ENCODE results near the gene AGFG1.
"Not testable (repeated sequence)": the region's sequence is repeated elsewhere in the genome, so short reads cannot be mapped to it uniquely, and the experiment has no call there.

Gene AGFG1

DNA sequence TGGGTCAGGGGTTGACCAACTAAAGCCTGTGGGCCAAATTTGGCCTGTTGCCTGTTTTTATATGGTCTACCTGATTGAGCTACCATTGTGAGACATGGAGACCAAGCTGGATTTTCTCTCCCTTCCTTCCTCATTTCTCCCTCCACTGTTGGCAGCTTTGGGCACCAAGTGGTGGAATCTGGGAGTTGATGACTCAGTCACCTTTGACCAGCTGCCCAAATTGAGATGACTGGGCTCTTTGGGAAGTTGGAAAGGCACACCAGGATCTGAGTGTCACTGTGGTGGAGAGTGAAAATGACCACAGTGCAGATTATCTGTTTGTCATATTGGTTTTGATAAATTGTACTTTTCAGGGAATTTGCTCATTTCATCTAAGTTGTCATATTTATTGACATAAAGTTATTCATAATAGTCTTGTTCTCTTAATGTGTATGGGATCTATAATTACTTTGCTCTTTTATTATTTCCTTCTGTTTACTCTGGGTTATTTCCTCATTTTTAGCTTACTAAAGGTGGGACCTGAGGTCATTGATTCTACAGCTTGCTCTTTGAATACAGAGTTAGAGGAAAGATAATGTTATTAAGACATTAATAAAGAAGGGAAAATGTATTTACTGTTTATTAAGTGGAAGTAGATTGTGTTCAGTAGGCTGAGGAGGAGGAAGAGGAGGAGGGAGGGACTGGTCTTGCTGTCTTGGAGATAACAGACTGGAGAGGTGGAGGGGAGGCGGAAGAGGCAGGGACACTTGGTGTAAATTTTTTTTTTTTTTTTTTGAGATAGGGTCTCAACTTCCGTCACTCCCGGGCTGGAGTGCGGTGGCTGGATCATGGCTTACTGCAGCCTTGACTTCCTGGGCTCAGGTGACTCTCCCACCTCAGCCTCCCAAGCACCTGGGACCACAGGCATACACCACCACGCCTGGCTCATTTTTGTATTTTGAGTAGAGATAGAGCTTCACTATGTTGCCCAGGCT lies 31.8 kb downstream of the AGFG1 start:
- no peak for DNase-seq

DNA sequence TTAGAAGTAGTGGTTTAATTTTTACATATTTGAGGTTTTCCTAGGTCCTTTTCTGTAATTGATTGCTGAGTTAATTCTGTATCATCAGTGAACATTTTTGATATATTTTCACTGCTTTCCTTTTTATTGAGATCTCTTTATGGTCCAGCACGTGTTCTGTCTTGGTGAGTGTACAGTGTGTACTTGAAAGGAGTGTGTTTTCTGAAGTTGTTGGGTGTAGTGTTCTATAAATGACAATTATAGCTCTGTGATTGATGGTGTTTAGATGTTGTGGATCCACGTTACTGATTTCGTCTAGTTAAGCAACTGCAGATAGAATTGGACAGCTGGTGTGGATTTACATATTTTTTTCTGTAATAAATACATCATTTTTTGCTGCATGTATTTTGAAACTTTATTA lies 32.7 kb downstream of the AGFG1 start:
- DNase-seq: no peak

DNA sequence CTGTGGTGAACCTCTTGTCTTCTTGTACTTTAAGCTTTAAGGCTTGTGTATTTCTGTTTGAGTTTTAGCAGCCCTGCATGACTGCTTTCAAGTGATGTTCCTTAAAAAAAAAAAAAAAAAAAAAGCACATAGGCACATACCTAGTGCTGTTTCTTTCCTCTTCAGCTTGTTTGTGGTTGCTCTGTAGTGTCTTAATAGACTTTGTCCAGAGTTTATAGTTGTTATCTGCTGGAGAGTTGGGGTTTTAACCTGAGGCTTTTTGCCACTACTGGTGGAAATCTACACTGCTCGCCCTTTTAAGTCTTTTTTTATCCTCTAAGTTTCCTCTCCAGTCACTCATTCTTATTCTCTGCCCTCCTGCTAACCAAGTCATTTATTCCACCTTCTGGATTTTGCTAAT lies 34.5 kb downstream of the AGFG1 start:
- no peak for DNase-seq

DNA sequence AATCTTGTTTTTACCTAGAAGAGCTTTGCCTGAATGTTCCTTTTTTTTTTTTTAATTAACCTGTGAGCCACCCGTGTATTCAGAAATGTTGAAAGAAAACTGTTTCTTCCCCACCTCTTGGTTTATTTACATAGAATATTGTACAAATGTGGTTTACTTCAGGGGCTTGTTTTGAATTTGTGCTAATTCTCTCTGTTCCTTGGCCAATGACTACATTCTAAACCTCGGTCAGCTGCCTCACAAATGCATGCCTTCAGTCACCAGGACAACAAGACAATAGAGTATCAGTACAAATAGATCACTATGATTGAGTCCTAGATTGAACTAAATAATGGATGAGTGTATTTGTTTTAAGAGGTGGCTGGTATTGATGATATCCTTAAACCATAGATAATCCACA lies 36.0 kb downstream of the AGFG1 start:
- DNase-seq: no peak

DNA sequence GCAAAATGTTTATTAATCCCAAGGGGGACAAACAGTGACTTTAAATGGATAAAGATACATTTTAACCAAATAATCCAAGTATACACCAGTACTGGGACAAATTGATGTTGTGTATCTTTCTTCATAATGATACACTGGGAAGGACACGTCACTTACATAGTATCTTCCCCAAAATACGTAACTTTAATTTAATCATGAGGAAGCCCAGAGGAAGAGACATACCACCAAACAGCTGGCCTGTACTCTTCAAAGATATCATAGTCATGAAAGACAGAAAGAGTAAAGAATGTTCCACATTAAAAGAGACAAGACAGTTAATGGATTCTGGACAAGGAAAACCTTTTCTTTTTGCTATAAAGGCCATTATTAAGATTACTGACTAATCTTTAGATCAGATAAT lies 37.1 kb downstream of the AGFG1 start:
- no peak for DNase-seq

DNA sequence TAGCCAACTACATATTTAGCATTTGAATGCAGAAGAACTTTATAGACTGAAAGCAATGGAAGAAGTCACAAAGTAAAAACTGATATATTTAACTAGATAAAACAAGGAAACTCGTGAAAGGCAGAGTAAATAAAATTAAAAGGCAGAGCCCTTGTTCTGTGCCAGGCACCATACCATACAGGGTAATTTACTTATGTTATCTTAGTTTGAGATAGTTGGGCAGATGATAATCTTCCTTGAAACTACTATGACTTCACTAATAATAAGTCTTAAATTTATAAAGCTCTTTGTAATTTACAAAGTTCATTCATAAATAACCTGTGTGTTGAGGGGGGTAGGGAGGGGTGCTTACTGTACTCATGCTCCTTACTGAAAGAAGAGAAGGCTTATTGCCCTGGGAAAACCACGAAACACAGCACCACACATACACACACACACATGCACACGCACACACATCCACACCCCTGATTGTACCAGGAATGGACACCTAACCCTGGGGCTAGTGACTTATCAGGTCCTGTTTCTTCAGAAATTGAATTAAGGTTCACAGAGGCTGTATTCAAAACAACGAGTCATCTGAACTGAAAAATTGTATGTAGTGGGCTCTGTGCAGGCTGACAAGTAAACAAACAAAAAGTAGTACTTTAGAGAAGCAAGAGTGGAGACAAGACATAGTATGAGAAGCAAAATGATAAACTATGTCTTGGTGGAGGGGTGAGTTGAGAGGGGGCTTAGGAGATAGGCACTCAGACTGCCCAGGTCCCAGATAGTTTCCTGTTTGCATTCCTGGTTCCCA lies 38.1 kb downstream of the AGFG1 start:
- DNase-seq: no peak

DNA sequence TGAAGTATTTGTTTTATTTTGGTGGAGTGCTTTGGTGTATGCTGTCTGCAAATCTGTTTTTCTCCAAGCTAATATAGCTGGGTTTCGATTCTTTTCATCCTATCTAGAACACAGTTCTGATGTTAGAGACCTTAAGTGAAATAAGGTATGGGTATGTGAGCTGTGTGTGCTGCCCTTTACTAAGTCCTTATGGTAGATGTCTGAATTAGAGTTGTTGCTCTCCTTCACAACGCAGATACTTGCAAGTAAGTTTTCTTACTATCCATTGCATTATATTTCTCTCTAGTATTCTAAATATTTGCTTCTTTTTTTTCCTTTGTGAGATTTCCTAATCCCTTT lies 38.6 kb downstream of the AGFG1 start:
- DNase-seq: no peak

DNA sequence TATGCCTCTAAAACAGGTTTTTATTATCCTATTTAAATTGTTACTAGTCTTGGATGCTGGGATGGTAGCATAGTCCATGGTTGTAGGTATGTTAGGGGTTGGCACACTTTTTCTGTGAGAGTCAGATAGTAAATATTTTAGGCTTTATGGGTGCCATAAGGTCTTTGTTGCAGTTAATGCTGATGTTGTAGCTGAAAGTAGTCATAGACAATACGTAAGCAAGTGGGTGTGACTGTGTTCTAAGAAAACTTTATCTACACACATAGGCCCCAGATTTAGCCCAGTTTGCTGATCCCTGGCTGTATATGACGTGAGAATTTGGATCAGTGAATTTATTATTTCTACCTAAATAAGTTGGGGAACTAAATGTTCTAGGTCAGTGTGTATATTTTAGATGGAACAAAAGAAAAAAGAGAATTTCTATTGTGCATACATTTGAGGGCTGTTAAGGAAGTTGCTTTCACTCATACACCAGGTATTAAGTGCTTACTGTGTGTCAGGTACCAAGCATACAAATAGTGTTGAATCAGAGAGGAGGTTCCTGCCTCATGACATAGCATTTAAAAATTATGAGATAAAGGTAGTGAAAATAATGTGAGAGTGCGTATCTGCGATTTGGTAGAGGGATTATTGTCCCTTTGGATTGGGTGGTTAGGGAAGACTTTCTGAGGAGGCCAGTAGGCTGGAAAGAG lies 39.4 kb downstream of the AGFG1 start:
- DNase-seq: no peak

DNA sequence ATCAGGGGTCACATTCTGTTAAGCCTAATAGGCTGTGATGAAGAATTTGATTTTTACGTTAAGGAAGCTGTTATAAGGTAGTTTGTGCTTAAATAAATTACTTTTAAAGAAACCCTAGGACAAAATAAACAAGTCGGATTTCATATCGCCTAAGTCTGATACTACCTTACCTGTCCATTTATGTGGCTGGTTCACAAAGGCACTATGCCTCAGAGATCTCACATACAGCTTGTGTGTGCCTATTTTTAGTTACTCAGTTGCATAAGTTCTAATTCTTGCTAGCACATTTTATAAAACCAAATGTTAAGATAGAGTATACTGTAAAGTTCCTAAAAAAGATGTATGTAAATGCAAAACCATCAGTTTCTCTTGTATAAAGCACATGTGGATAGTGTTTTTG lies 40.0 kb downstream of the AGFG1 start:
- no peak for DNase-seq

DNA sequence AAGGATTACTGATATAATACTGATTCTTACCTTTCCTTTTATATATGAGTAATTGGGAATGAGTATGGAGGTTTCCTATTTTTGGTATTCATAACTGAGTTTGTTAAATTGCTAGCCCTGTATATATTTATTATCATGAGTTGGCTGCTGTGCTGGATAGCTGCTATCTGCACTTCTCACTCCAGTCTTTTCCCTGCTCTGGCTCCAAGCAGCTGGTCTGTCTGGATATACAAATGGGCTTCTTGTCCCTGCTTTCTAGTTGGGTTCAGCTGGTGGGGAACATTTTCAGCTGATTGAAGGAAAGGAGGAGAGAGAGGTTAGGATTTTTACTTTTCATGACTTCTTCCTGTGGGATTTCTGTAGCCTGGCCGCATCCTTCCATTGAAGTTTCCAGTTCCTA lies 41.2 kb downstream of the AGFG1 start:
- DNase-seq: no peak

DNA sequence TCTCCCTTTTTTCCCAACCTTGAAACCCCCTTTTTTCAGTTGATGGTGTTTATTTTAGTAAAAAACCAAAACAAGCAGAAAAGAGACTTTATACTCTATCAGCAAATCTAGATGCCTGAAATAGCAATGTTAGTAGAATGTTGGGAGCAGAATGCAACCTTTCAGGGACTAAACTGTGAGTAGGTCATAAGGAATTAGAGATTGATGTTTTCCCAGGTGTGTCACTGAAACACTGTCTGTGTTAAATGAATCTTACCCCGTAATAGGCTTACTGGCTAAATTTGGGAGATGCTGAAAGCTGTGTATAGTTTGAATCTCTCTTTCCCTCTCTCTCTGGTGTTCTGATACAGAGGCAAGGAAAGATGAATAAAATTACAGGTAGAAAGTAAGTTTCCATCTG lies 43.8 kb downstream of the AGFG1 start:
- DNase-seq: no peak

DNA sequence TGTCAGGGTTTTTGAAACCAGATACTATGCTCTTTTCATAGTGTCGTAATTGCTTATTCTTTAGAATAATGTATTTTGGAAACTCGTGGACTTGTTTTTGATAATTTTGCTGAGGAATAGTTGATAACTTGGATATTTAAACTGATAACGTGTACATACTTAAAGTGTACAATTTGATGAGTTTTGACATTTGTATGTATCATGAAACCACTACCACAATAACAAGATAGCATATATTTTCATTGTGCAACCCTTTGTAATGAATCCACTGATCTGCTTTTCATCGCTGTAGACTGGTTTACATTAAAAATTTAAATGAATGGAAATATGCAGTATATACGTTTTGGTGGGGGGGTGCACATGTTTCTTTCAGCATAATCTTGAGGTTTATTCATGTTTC lies 45.8 kb downstream of the AGFG1 start:
- DNase-seq: no peak

DNA sequence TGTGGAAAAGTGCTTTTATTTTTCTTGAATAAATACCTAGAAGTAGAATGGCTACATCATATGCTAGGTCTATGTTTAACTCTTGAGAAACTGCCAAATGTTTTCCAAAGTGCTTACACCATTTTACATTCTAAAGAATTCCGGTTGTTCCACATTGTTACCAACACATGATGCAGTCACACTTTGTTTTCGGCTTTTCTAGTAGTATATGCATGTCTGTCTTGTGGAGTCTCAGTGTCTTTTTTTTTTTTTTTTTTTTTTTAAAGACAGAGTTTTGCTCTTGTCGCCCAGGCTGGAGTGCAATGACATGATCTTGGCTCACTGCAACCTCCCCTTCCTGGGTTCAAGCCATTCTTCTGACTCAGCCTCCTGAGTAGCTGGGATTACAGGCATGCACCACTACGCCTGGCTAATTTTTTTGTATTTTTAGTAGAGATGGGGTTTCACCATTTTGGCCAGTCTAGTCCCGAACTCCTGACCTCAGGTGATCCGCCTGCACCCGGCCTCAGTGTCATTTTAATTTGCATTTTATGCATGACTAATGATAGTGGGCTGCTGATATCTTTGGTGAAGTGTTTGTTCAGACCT lies 46.4 kb downstream of the AGFG1 start:
- not testable (repeated sequence) for DNase-seq

DNA sequence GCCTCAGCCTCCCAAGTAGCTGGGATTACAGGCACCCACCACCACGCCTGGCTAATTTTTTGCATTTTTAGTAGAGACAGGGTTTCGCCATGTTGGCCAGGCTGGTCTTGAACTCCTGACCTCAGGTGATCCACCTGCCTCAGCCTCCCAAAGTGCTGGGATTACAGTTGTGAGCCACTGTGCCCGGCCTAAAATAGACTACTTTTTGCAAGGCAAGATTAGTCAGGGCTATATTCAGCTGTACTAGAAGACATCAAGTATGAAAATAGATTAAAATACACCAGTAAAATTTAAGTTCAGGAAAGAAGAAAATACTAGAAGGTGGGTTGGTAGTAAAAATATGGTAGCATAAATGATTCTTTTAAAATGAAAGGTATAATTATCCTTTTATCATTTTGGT lies 49.2 kb downstream of the AGFG1 start:
- DNase-seq: not testable (repeated sequence)

DNA sequence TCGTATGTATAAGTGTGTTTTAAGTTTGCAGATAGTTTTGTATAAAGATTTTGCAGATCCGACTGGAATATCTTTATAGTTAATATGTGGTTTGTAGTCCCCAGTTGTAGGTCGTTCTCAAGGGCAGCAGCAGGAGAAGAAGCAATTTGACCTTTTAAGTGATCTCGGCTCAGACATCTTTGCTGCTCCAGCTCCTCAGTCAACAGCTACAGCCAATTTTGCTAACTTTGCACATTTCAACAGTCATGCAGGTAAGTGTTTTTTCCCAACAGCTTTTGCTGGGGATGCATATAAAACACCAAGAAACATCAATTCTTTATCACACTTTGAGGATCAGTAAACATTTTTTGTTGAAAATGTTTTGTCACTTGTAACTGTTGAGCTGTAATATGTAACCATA lies 52.7 kb downstream of the AGFG1 start:
- DNase-seq: no peak

DNA sequence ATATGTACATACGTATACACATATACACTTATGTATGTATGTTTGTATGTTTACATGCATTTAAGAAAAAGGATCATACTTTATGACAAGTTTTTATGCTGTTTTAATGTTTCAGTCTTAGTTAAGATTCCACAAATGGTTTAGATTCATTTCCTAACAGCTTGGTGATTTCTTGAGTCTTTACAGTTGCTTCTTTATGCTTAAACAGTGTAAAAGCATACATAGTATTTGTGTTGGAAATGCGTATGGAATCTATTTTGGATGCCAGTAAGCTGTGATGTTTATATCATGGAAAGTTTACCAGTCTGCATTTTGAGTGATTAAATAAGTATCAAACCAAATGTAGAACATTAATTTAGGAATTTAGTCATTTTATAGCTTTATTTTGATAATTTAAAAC lies 55.4 kb downstream of the AGFG1 start:
- DNase-seq: no peak

DNA sequence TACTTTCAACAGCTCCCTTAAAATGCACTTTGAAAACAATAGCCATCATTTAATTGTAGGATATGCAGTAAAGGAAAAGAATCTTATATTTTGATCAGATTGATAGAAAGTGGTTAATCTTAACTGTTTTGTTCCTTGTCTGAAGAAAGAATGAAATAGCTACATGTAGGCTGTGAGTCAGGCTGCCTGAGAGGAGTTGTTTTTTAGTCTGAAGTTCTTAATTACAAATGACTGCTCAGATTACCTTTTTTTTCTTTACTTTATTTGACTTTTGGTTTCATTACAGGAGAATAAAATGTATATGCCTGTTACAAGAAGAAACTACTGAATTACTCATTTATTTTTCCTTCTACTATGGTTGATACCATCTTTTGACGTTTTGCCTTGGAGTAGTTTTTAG lies 56.8 kb downstream of the AGFG1 start:
- no peak for DNase-seq

DNA sequence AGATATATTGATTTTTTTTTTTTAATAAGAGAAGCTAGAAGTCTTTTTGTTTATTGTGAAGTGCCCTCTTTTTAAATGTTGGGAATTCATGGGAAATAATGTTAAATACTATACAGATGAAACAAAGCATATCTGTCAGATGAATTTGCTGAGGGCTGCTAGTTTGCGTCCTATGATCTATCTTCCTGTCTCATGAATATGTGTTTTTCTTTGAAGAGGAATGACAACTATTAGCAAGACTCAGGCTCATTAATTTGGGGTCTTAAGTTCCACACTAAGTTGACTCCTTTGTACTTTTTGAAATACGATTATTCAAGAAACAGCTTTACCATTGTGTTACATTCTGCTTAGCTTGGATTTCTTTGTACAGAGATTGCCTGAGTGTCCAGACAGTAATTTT lies 57.9 kb downstream of the AGFG1 start:
- no peak for DNase-seq

DNA sequence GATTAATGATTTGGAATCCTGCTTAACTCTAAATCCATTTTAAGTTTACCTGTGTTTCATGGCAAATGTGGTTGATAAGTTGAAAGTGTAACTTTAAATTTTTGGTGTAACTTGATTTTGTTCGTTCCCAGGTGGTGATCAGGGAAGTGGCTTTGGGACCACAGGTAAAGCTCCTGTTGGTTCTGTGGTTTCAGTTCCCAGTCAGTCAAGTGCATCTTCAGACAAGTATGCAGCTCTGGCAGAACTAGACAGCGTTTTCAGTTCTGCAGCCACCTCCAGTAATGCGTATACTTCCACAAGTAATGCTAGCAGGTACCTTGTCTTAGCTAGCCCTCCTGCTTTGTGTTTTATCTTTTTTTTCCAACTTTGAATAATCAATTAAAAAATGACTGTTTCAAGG lies 62.8 kb downstream of the AGFG1 start:
- DNase-seq: no peak

DNA sequence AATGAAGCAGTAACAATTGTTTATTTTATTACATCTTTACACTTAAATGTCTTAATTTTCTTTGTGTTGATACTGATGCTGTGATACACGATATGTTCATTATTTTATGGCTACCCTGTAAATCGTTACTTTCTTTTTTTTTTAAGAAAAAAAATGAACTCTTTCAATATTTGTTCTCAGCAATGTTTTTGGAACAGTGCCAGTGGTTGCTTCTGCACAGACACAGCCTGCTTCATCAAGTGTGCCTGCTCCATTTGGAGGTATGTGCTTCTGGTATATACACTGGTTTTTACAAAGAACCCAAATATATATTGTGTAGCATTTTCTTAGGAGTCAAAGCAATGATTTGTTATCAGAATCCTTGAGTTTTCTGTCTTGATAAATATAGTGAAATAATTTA lies 64.5 kb downstream of the AGFG1 start:
- no peak for DNase-seq

DNA sequence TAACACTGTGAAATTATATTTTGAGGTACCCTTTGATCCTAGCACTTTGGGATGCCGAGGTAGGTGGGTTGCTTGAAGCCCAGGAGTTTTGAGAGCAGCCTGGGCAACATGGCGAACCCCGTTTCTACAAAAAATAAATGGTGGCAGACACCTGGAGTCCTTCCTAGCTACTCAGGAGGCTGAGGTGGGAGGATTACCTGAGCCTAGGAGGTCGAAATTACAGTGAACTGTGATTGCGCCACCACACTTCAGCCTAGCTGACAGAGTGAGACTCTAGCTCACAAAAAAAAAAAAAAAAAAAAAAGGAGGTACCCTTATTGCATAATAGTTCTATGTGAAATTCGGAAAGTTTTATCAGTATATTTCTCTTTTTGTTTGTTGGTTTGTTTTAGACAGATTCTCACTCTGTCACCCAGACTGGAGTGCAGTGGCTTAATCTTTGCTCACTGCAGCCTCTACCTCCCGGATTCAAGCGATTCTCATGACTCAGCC lies 67.6 kb downstream of the AGFG1 start:
- DNase-seq: no peak

DNA sequence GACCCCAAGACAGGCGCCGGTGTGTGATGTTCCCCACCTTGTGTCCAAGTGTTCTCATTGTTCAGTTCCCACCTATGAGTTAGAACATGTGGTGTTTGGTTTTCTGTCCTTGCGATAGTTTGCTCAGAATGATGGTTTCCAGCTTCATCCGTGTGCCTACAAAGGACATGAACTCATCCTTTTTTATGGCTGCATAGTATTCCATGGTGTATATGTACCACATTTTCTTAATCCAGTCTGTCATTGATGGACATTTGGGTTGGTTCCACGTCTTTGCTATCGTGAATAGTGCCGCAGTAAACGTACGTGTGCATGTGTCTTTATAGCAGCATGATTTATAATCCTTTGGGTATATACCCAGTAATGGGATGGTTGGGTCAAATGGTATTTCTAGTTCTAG lies 68.4 kb downstream of the AGFG1 start:
- DNase-seq: not testable (repeated sequence)

DNA sequence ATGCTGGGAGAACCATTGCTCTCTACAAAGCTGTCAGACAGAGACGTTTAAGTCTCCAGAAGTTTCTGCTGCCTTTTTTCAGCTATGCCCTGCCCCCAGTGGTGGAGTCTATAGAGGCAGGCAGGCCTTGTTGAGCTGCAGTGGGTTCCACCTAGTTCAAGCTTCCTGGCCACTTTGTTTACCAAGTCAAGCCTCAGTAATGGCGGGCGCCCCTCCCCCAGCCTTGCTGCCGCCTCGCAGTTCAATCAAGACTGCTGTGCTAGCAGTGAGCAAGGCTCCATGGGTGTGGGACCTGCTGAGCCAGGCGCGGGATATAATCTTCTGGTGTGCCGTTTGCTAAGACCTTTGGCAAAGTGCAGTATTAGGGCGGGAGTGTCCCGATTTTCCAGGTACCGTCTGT lies 74.0 kb downstream of the AGFG1 start:
- no peak for DNase-seq
